ENCODE results near the gene KCNIP4.

DNA sequence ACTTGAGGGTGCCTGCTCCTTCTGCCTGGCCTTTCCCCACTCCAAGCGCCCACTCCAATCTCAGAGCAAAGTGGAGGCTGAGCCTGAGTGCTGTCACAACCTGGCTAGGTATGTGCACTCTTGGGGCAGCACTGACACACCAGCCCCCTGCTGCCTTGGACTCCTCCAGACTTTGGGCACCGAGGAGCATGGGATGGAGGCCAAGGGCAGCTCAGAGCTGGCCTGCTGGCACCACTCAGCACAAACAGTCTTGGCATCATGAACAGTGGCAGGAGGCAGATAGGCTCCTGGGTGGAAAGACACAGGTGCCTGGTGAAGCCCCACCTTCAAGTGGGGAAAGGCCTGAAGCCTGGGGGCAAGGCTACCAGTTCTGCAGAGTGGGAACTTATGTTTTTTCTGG is 91.8 kb downstream of the KCNIP4 start:
- TF ChIP-seq, protein P1, sequence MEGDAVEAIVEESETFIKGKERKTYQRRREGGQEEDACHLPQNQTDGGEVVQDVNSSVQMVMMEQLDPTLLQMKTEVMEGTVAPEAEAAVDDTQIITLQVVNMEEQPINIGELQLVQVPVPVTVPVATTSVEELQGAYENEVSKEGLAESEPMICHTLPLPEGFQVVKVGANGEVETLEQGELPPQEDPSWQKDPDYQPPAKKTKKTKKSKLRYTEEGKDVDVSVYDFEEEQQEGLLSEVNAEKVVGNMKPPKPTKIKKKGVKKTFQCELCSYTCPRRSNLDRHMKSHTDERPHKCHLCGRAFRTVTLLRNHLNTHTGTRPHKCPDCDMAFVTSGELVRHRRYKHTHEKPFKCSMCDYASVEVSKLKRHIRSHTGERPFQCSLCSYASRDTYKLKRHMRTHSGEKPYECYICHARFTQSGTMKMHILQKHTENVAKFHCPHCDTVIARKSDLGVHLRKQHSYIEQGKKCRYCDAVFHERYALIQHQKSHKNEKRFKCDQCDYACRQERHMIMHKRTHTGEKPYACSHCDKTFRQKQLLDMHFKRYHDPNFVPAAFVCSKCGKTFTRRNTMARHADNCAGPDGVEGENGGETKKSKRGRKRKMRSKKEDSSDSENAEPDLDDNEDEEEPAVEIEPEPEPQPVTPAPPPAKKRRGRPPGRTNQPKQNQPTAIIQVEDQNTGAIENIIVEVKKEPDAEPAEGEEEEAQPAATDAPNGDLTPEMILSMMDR (conservative IDR thresholded peaks at IDR 0.05), result no peak
- no peak for TF ChIP-seq EZH2 (IDR thresholded peaks at IDR 0.05; ENCODE audit: low read depth)
